HepG2 (cell line): ENCODE results near the gene CREG2. TPM values are rescaled to one million over a fixed set of nuclear protein-coding genes. Genes with fewer than 3 reads are reported as not detected.
A peak's percentile ranks its signal among the peaks of the same experiment; 100 is the strongest.

ENCODE experiments used
- CREBL2 ChIP-seq: sonication (generic); formaldehyde crosslinking; IDR thresholded peaks from 2 replicates; pipeline ENCODE4 v1.8.1; 2023; ENCODE audit warnings: missing genetic modification reagents, mild to moderate bottlenecking, borderline replicate concordance
- NFYC ChIP-seq: IDR thresholded peaks from 2 replicates; pipeline ENCODE4 v1.6.1; 2016; ENCODE audit warnings: missing genetic modification reagents, missing compliant biosample characterization
- NPAS2 ChIP-seq: sonication (generic); formaldehyde crosslinking; IDR thresholded peaks from 2 replicates; pipeline ENCODE4 v1.8.0; 2022; ENCODE audit warnings: mild to moderate bottlenecking, missing genetic modification reagents, borderline replicate concordance
- NR3C1 ChIP-seq: sonication (generic); formaldehyde crosslinking; IDR thresholded peaks from 2 replicates; pipeline ENCODE4 v1.4.0; 2020; ENCODE audit warnings: missing genetic modification reagents
- PAX8 ChIP-seq: sonication (generic); formaldehyde crosslinking; IDR thresholded peaks from 2 replicates; pipeline ENCODE4 v1.8.0; 2022; ENCODE audit warnings: mild to moderate bottlenecking, missing genetic modification reagents, borderline replicate concordance
- PBX3 ChIP-seq: sonication (generic); formaldehyde crosslinking; IDR thresholded peaks from 2 replicates; pipeline ENCODE4 v1.8.1; 2023; ENCODE audit warnings: missing genetic modification reagents, inconsistent platforms, borderline replicate concordance
- SMAD3 ChIP-seq: sonication (generic); formaldehyde crosslinking; IDR thresholded peaks from 2 replicates; pipeline ENCODE4 v1.4.0; 2020; ENCODE audit warnings: missing genetic modification reagents
- SYNCRIP ChIP-seq: fragments of 200-400 bp; formaldehyde crosslinking; IDR thresholded peaks from 2 replicates; pipeline ENCODE4 v1.6.1; 2018; ENCODE audit warnings: mild to moderate bottlenecking, low read depth, low read length; ENCODE audit not compliant: insufficient read depth
- THAP9 ChIP-seq: sonication (generic); formaldehyde crosslinking; IDR thresholded peaks from 2 replicates; pipeline ENCODE4; 2020; ENCODE audit warnings: missing genetic modification reagents, mild to moderate bottlenecking, borderline replicate concordance
- ZNF124 ChIP-seq: sonication (generic); formaldehyde crosslinking; IDR thresholded peaks from 2 replicates; pipeline ENCODE4 v1.4.0; 2020; ENCODE audit warnings: missing genetic modification reagents
- ZNF329 ChIP-seq: sonication (generic); formaldehyde crosslinking; IDR thresholded peaks from 2 replicates; pipeline ENCODE4 v1.9.0; 2021; ENCODE audit warnings: low read depth, mild to moderate bottlenecking, missing genetic modification reagents
- ZNF530 ChIP-seq: sonication (generic); formaldehyde crosslinking; IDR thresholded peaks from 2 replicates; pipeline ENCODE4 v1.5.0; 2020; ENCODE audit warnings: low read depth, mild to moderate bottlenecking, missing genetic modification reagents
- ZNF550 ChIP-seq: sonication (generic); formaldehyde crosslinking; IDR thresholded peaks from 2 replicates; pipeline ENCODE4 v1.4.0; 2020; ENCODE audit warnings: mild to moderate bottlenecking, missing genetic modification reagents, borderline replicate concordance
- ZNF597 ChIP-seq: sonication (generic); formaldehyde crosslinking; IDR thresholded peaks from 2 replicates; pipeline ENCODE4 v1.5.0; 2020; ENCODE audit warnings: missing genetic modification reagents
- ZNF782 ChIP-seq: sonication (generic); formaldehyde crosslinking; IDR thresholded peaks from 2 replicates; pipeline ENCODE4 v1.4.0; 2020; ENCODE audit warnings: missing genetic modification reagents, mild to moderate bottlenecking, borderline replicate concordance
- ZSCAN31 ChIP-seq: sonication (generic); formaldehyde crosslinking; IDR thresholded peaks from 2 replicates; pipeline ENCODE4 v1.5.0; 2020; ENCODE audit warnings: low read depth, mild to moderate bottlenecking, missing genetic modification reagents
- polyA plus RNA-seq, 8 experiments: library from polyadenylated mRNA; depleted of rRNA in 3 of 8; stranded (reverse) in 7 of 8; unstranded in 1 of 8; fragments of >200 nt; fragmentation: Illumina TruSeq in 4 of 8; extraction: Trizol in 4 of 8; gene quantifications; 2 replicates each; pipeline versions ENCODE4 v1.2.1 to v1.2.3, GENCODE V29; 2011 to 2016; ENCODE audit warnings: low read depth in 4 of 8, missing spikeins in 1 of 8, mixed read lengths in 1 of 8; ENCODE audit not compliant: insufficient read depth in 1 of 8
- total RNA-seq, 5 experiments: library from RNA; depleted of rRNA; stranded (reverse); fragments of >200 nt; fragmentation: Illumina TruSeq; extraction: Trizol; gene quantifications; 2 replicates each; pipeline ENCODE4 v1.2.3, GENCODE V29; 2016; ENCODE audit warnings: low read depth in 1 of 5
- TF ChIP-seq, protein P1 (sequence below): sonication (generic); formaldehyde crosslinking; IDR thresholded peaks from 2 replicates; pipeline ENCODE4 v1.8.0; 2022; ENCODE audit warnings: missing genetic modification reagents, mild to moderate bottlenecking, borderline replicate concordance
- TF ChIP-seq, protein P2 (sequence below): sonication (generic); formaldehyde crosslinking; IDR thresholded peaks from 2 replicates; pipeline ENCODE4 v1.4.0; 2020; ENCODE audit warnings: missing genetic modification reagents
- TF ChIP-seq, protein P3 (sequence below): sonication (generic); formaldehyde crosslinking; IDR thresholded peaks from 2 replicates; pipeline ENCODE4 v1.8.0; 2022; ENCODE audit warnings: mild to moderate bottlenecking, missing genetic modification reagents, borderline replicate concordance

Gene CREG2
- total and polyA plus RNA-seq, 2 of the 13 experiments (the other 11 are each of a cell fraction or from before 2014, with no cell fraction given) = 0.18 to 0.26 TPM

DNA sequence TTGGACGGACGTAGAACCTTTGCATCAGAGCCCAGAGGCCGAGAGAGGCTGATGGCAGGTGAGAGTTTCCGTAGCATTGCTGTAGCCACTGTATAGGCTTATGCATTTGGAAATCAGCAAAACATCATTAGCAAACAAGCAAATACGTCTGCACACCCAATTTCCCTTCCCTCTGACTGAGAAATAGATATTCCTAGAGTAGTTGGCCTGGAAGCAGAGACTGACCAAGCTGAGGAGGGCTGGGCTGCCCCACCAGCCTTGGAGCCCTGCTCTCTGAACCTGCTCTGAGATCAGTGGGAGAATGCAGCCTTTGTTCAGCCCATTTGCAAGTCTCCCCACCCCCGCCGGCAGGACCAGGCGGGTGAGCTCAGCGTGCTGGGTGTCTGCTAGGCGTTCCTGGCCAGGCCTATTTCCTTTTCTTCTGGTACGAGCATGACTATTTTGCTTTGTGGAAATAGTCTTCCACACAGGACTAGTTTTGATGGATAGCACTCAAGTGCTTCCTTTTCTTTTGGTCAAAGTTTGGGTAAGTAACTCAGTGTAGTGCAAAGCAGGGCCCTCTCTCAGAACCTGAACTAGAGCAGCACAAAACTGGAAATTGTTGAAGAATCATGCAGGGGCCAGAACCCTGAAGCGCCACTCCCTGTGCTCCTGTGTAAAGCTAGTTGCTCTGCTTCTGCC lies 56.9 kb downstream of the CREG2 start (continued):
- TF ChIP-seq ZNF597 (no peak), NPAS2 (no peak), SYNCRIP (no peak), PAX8 (CRISPR knock-in tag) (no peak), THAP9 (peak; percentile 52; the same call in 1 of the 2 replicates), NFYC (CRISPR knock-in tag) (no peak; the same call in 1 of the 2 replicates), ZNF329 (CRISPR knock-in tag) (no peak), ZNF530 (CRISPR knock-in tag) (no peak), CREBL2 (CRISPR knock-in tag) (no peak), NR3C1 (no peak), ZNF782 (CRISPR knock-in tag) (0 out of 2 replicates have a peak, but pooled peaks have one; percentile 68), SMAD3 (CRISPR knock-in tag) (peak; percentile 45; the same call in 1 of the 2 replicates), PBX3 (CRISPR knock-in tag) (no peak), ZNF550 (CRISPR knock-in tag) (0 out of 2 replicates have a peak, but pooled peaks have one; percentile 69), ZSCAN31 (CRISPR knock-in tag) (peak; percentile 75; the same call in 1 of the 2 replicates), ZNF124 (no peak)
- TF ChIP-seq, protein P1, sequence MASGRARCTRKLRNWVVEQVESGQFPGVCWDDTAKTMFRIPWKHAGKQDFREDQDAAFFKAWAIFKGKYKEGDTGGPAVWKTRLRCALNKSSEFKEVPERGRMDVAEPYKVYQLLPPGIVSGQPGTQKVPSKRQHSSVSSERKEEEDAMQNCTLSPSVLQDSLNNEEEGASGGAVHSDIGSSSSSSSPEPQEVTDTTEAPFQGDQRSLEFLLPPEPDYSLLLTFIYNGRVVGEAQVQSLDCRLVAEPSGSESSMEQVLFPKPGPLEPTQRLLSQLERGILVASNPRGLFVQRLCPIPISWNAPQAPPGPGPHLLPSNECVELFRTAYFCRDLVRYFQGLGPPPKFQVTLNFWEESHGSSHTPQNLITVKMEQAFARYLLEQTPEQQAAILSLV = no peak
- TF ChIP-seq, protein P2, sequence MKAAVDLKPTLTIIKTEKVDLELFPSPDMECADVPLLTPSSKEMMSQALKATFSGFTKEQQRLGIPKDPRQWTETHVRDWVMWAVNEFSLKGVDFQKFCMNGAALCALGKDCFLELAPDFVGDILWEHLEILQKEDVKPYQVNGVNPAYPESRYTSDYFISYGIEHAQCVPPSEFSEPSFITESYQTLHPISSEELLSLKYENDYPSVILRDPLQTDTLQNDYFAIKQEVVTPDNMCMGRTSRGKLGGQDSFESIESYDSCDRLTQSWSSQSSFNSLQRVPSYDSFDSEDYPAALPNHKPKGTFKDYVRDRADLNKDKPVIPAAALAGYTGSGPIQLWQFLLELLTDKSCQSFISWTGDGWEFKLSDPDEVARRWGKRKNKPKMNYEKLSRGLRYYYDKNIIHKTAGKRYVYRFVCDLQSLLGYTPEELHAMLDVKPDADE (CRISPR knock-in tag) = no peak
- TF ChIP-seq, protein P3, sequence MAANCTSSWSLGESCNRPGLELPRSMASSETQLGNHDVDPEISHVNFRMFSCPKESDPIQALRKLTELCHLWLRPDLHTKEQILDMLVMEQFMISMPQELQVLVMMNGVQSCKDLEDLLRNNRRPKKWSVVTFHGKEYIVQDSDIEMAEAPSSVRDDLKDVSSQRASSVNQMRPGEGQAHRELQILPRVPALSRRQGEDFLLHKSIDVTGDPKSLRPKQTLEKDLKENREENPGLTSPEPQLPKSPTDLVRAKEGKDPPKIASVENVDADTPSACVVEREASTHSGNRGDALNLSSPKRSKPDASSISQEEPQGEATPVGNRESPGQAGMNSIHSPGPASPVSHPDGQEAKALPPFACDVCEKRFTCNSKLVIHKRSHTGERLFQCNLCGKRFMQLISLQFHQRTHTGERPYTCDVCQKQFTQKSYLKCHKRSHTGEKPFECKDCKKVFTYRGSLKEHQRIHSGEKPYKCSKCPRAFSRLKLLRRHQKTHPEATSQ (CRISPR knock-in tag) = no peak; the same call in 1 of the 2 replicates
